K562 (cell line): ENCODE data around the gene TSPOAP1. TPM values are rescaled to one million over a fixed set of nuclear protein-coding genes. Genes with fewer than 3 reads are reported as not detected.

Experiments used
- ARID3B ChIP-seq: fragments of 250-450 bp; sonication (Bioruptor Pico); IDR thresholded peaks from 2 replicates; pipeline ENCODE4 v1.4.0; 2020; ENCODE audit warnings: borderline replicate concordance
- DACH1 ChIP-seq: fragments of 450-650 bp; IDR thresholded peaks from 2 replicates; pipeline ENCODE4 v1.6.1; 2018; ENCODE audit not compliant: partially characterized antibody
- E2F6 ChIP-seq, 2 experiments: IDR thresholded peaks; 2 replicates each; pipeline ENCODE4 v1.6.1; 2011; ENCODE audit warnings: borderline replicate concordance in 1 of 2, control low read depth in 1 of 2, low read depth in 1 of 2, low read length in 1 of 2, mild to moderate bottlenecking in 1 of 2, mixed read lengths in 1 of 2, moderate library complexity in 1 of 2; ENCODE audit not compliant: insufficient read depth in 1 of 2, insufficient read length in 1 of 2, poor library complexity in 1 of 2, severe bottlenecking in 1 of 2; ENCODE audit errors: extremely low read depth in 1 of 2
- IRF1 ChIP-seq: sonication (generic); formaldehyde crosslinking; IDR thresholded peaks from 2 replicates; pipeline ENCODE4 v1.8.0; 2022; ENCODE audit warnings: missing genetic modification reagents, mild to moderate bottlenecking, borderline replicate concordance
- KLF13 ChIP-seq: fragments of 450-650 bp; IDR thresholded peaks from 2 replicates; pipeline ENCODE4 v1.6.1; 2016; ENCODE audit warnings: missing genetic modification characterization, low read depth, mild to moderate bottlenecking, missing compliant biosample characterization, moderate library complexity, borderline replicate concordance
- NCOA4 ChIP-seq: fragments of 450-650 bp; IDR thresholded peaks from 2 replicates; pipeline ENCODE4 v1.6.1; 2018; ENCODE audit warnings: mild to moderate bottlenecking; ENCODE audit not compliant: partially characterized antibody
- POLR3A ChIP-seq: IDR thresholded peaks from 2 replicates; pipeline ENCODE4 v1.6.1; 2011; ENCODE audit warnings: borderline replicate concordance, mild to moderate bottlenecking, moderate library complexity; ENCODE audit not compliant: insufficient read length, insufficient read depth; ENCODE audit errors: extremely low read depth
- RBM14 ChIP-seq: fragments of 200-400 bp; formaldehyde crosslinking; IDR thresholded peaks from 2 replicates; pipeline ENCODE4 v1.6.1; 2018; ENCODE audit warnings: low read depth, mild to moderate bottlenecking, low read length, moderate library complexity, borderline replicate concordance; ENCODE audit not compliant: insufficient read depth
- ZBTB33 ChIP-seq: sonication (generic); formaldehyde crosslinking; IDR thresholded peaks from 2 replicates; pipeline ENCODE4 v1.8.1; 2023; ENCODE audit warnings: mild to moderate bottlenecking, missing genetic modification reagents
- polyA plus RNA-seq, 8 experiments: library from polyadenylated mRNA; depleted of rRNA in 4 of 8; stranded (reverse) in 5 of 8; unstranded in 3 of 8; fragments of >200 nt; fragmentation: Nextera tagmentation in 2 of 8; fragmentation: Illumina TruSeq in 1 of 8; extraction: Ambion mirVana in 2 of 8; extraction: Trizol in 1 of 8; gene quantifications; 2 replicates each; pipeline versions ENCODE4 v1.2.1 to v1.2.3, GENCODE V29; 2011 to 2014; ENCODE audit warnings: inconsistent platforms in 1 of 8, missing spikeins in 1 of 8
- total RNA-seq, 7 experiments: library from RNA; depleted of rRNA in 6 of 7; stranded (reverse); fragments of >200 nt in 6 of 7; fragmentation: Illumina TruSeq in 2 of 7; extraction: Trizol in 2 of 7; gene quantifications; 2 replicates each; pipeline versions ENCODE4 v1.2.1 to v1.2.3, GENCODE V29; 2011 to 2021; ENCODE audit warnings: low replicate concordance in 1 of 7
- TF ChIP-seq, protein P1 (sequence below): fragments of 250-450 bp; sonication (Bioruptor Pico); IDR thresholded peaks from 2 replicates; pipeline ENCODE4 v1.8.0; 2021; ENCODE audit warnings: mild to moderate bottlenecking, moderate library complexity
- TF ChIP-seq, protein P2 (sequence below): IDR thresholded peaks from 3 replicates; pipeline ENCODE4 v1.6.1; 2011; ENCODE audit warnings: borderline replicate concordance, mild to moderate bottlenecking; ENCODE audit not compliant: insufficient read length, insufficient read depth
- TF ChIP-seq, protein P3 (sequence below): fragments of 250-450 bp; sonication (Bioruptor Pico); IDR thresholded peaks from 2 replicates; pipeline ENCODE4 v1.4.0; 2020; ENCODE audit warnings: mild to moderate bottlenecking, moderate library complexity

The TSPOAP1 gene
- total and polyA plus RNA-seq, 9 of the 15 experiments (the other 6 are each of a cell fraction or from before 2014, with no cell fraction given), result 0.87 to 3.9 (median 1.8) TPM; not detected in 2

- TF ChIP-seq E2F6 (IDR thresholded peaks at IDR 0.05; ENCODE audit: borderline replicate concordance in 1 of 2, extremely low read depth in 1 of 2, insufficient read depth in 1 of 2, insufficient read length in 1 of 2, low read depth in 1 of 2, low read length in 1 of 2, poor library complexity in 1 of 2, severe bottlenecking in 1 of 2) (peak; percentile 49 to 94), NCOA4 (no peak), KLF13 (tag) (no peak), ARID3B (CRISPR knock-in tag) (no peak), IRF1 (CRISPR knock-in tag) (no peak), ZBTB33 (CRISPR knock-in tag) (peak; percentile 87), POLR3A (no peak), DACH1 (peak; percentile 46), RBM14 (no peak)
- TF ChIP-seq, protein P1, sequence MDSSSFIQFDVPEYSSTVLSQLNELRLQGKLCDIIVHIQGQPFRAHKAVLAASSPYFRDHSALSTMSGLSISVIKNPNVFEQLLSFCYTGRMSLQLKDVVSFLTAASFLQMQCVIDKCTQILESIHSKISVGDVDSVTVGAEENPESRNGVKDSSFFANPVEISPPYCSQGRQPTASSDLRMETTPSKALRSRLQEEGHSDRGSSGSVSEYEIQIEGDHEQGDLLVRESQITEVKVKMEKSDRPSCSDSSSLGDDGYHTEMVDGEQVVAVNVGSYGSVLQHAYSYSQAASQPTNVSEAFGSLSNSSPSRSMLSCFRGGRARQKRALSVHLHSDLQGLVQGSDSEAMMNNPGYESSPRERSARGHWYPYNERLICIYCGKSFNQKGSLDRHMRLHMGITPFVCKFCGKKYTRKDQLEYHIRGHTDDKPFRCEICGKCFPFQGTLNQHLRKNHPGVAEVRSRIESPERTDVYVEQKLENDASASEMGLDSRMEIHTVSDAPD, result no peak
- TF ChIP-seq, protein P2, sequence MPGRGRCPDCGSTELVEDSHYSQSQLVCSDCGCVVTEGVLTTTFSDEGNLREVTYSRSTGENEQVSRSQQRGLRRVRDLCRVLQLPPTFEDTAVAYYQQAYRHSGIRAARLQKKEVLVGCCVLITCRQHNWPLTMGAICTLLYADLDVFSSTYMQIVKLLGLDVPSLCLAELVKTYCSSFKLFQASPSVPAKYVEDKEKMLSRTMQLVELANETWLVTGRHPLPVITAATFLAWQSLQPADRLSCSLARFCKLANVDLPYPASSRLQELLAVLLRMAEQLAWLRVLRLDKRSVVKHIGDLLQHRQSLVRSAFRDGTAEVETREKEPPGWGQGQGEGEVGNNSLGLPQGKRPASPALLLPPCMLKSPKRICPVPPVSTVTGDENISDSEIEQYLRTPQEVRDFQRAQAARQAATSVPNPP, result no peak
- TF ChIP-seq, protein P3, sequence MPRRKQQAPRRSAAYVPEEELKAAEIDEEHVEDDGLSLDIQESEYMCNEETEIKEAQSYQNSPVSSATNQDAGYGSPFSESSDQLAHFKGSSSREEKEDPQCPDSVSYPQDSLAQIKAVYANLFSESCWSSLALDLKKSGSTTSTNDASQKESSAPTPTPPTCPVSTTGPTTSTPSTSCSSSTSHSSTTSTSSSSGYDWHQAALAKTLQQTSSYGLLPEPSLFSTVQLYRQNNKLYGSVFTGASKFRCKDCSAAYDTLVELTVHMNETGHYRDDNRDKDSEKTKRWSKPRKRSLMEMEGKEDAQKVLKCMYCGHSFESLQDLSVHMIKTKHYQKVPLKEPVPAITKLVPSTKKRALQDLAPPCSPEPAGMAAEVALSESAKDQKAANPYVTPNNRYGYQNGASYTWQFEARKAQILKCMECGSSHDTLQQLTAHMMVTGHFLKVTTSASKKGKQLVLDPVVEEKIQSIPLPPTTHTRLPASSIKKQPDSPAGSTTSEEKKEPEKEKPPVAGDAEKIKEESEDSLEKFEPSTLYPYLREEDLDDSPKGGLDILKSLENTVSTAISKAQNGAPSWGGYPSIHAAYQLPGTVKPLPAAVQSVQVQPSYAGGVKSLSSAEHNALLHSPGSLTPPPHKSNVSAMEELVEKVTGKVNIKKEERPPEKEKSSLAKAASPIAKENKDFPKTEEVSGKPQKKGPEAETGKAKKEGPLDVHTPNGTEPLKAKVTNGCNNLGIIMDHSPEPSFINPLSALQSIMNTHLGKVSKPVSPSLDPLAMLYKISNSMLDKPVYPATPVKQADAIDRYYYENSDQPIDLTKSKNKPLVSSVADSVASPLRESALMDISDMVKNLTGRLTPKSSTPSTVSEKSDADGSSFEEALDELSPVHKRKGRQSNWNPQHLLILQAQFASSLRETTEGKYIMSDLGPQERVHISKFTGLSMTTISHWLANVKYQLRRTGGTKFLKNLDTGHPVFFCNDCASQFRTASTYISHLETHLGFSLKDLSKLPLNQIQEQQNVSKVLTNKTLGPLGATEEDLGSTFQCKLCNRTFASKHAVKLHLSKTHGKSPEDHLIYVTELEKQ, result no peak
Measured at GRCh38 chr17:58279016-58279711, 49.4 kb downstream of the TSPOAP1 start (continued).
